ENCODE measurements around the gene RAB1A. TPM values are rescaled to one million over a fixed set of nuclear protein-coding genes. Genes with fewer than 3 reads are reported as not detected.
"Not testable (repeated sequence)": the region's sequence is repeated elsewhere in the genome, so short reads cannot be mapped to it uniquely, and the experiment has no call there.

RAB1A gene
- total RNA-seq, 1 donor, result 101 TPM

DNA sequence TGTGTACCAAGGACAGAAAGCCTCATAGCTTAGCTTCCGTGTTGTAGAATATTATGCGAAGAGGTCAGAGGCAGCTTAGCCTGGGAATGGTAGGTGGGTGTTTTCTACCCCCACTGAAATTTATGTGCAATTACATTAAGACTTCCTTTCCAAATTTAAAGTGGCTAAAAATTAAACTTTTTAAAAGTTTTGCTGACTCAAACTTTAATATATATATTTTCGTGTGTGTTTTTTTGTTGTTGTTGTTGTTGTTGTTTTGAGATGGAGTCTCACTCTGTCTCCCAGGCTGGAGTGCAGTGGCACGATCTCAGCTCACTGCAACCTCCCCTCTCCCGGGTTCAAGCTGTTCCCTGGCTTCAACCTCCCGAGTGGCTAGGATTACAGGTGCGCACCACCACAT is 4.3 kb upstream of the RAB1A start:
- TF ChIP-seq, protein P1, sequence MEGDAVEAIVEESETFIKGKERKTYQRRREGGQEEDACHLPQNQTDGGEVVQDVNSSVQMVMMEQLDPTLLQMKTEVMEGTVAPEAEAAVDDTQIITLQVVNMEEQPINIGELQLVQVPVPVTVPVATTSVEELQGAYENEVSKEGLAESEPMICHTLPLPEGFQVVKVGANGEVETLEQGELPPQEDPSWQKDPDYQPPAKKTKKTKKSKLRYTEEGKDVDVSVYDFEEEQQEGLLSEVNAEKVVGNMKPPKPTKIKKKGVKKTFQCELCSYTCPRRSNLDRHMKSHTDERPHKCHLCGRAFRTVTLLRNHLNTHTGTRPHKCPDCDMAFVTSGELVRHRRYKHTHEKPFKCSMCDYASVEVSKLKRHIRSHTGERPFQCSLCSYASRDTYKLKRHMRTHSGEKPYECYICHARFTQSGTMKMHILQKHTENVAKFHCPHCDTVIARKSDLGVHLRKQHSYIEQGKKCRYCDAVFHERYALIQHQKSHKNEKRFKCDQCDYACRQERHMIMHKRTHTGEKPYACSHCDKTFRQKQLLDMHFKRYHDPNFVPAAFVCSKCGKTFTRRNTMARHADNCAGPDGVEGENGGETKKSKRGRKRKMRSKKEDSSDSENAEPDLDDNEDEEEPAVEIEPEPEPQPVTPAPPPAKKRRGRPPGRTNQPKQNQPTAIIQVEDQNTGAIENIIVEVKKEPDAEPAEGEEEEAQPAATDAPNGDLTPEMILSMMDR (IDR thresholded peaks at IDR 0.05; ENCODE audit: insufficient read depth, low read depth, low read length), result no peak
- DNase-seq (ENCODE audit: low read depth), result no peak
- H3K4me3 ChIP-seq (ENCODE audit: low read depth, low read length), result no peak overlapping the region

DNA sequence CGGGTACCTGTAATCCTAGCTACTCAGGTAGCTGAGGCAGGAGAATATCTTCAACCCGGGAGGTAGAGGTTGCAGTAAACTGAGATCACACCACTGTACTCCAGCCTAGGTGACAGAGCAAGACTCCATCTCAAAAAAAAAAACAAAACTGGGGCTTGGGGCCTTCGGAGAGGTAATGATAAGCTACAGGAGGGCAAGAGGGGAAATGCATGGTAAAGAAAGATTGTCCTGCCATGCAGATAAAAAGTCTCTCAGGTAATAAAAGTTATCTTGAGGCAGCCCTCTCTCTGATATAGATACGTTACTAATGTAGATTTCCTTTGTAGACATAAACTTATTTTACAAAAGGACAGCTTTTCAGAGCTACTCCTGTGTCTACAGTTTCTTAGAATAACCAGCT is 3.7 kb upstream of the RAB1A start:
- TF ChIP-seq, protein P1 (IDR thresholded peaks at IDR 0.05; ENCODE audit: insufficient read depth, low read depth, low read length), result no peak

GRCh38 chr2:65132930-65133329 is 3.0 kb upstream of the RAB1A start:
- DNase-seq (ENCODE audit: low read depth); H3K4me3 ChIP-seq (ENCODE audit: low read depth, low read length): not testable (repeated sequence)

More for the DNA sequence above, 3.7 kb upstream of the RAB1A start:
- no peak for DNase-seq (ENCODE audit: low read depth)
- H3K4me3 ChIP-seq (ENCODE audit: low read depth, low read length), result no peak overlapping the region

DNA sequence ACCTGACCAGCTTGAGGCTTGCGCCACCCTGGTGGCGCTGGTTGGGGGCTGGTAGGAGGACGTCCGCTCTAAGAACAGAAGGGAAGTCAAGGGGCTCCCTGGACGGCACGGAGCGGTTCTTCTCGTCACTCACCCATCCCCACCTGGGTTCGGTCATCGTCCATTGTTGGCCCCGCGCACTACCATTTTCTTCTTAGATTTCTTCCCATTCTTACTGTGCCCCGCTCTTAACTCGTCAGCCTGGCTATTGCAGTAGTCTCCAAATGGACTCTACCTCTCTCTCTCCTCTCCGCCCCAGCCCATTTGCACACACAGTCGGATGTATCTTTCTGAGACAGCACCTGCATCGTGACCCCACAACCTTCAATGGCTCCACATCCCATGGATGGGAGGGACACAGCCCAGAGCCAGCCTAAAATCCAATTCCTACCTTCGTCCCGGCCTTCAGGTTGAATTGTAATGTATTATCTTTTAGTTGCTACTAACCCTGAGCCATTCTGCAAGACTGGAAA is 814 bp upstream of the RAB1A start:
- H3K4me3 ChIP-seq (ENCODE audit: low read depth, low read length), result peak overlapping the region; percentile 65
- DNase-seq (ENCODE audit: low read depth), result no peak
- TF ChIP-seq, protein P1 (IDR thresholded peaks at IDR 0.05; ENCODE audit: insufficient read depth, low read depth, low read length), result peak; percentile 1

DNA sequence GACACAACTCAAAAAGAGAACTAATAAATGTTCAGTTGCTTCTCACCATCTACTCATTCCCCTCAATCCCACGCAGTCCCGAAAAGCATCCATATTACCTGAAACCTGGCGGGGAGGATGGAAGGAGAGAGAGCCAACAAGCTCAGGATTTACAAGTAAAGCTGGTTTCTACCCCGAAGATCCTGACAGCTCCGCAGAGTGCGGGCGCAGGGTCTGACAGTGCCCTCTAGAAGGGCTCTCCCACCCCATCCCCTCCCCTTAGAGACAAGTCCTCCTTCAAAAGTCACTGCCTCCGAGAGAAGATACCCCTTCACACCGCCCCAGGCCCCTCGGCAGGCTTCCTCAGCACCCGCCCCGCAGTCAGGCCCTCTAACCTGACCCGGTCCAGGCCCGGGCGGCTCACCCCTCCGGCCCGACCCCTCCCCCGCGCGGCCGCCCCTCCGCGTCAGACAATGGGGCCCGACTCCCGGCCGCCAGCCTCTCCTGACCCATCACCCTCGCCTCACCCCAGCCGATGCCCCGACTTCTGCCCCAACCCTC is 550 bp downstream of the RAB1A start:
- H3K4me3 ChIP-seq (ENCODE audit: low read depth, low read length), result peak overlapping the region; percentile 100
- DNase-seq (ENCODE audit: low read depth), result peak; percentile 23
- TF ChIP-seq, protein P1 (IDR thresholded peaks at IDR 0.05; ENCODE audit: insufficient read depth, low read depth, low read length), result no peak

- TF ChIP-seq, protein P1 (IDR thresholded peaks at IDR 0.05; ENCODE audit: insufficient read depth, low read depth, low read length), result no peak
- H3K4me3 ChIP-seq (ENCODE audit: low read depth, low read length), result peak overlapping the region; percentile 100
- DNase-seq (ENCODE audit: low read depth), result peak; percentile 86
These were observed 1.4 kb downstream of the RAB1A start for GRCh38 chr2:65128297-65129190.

DNA sequence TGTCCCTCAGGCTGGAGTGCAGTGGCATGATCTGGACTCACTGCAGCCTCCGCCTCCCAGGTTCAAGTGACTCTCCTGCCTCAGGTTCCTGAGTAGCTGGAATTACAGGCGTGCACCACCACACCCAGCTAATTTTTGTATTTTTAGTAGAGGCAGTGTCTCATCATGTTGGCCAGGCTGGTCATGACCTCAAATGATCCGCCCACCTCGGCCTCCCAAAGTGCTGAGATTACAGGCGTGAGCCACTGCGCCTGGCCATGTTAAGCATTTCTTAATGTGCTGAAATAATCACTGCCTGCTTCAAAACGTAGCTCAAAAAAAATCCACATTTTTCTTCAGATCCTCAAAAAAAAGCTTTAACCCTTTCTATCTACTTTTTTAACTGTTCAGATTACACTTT is 4.4 kb downstream of the RAB1A start:
- DNase-seq (ENCODE audit: low read depth), result peak; percentile 35
- not testable (repeated sequence) for H3K4me3 ChIP-seq (ENCODE audit: low read depth, low read length)
